ENCODE measurements around the gene RASA3.

GRCh38 chr13:113974304-113975281 is 157.8 kb downstream of the RASA3 start:
- TF ChIP-seq, protein P1, sequence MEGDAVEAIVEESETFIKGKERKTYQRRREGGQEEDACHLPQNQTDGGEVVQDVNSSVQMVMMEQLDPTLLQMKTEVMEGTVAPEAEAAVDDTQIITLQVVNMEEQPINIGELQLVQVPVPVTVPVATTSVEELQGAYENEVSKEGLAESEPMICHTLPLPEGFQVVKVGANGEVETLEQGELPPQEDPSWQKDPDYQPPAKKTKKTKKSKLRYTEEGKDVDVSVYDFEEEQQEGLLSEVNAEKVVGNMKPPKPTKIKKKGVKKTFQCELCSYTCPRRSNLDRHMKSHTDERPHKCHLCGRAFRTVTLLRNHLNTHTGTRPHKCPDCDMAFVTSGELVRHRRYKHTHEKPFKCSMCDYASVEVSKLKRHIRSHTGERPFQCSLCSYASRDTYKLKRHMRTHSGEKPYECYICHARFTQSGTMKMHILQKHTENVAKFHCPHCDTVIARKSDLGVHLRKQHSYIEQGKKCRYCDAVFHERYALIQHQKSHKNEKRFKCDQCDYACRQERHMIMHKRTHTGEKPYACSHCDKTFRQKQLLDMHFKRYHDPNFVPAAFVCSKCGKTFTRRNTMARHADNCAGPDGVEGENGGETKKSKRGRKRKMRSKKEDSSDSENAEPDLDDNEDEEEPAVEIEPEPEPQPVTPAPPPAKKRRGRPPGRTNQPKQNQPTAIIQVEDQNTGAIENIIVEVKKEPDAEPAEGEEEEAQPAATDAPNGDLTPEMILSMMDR (IDR thresholded peaks at IDR 0.05), result no peak
- TF ChIP-seq POLR2A (IDR thresholded peaks at IDR 0.05) (no peak), POLR2AphosphoS5 (IDR thresholded peaks at IDR 0.05) (no peak)

All from sigmoid colon (tissue), 4 donors.